ENCODE results near the gene CACNB2. TPM values are rescaled to one million over a fixed set of nuclear protein-coding genes. Genes with fewer than 3 reads are reported as not detected.

CACNB2 gene
- total RNA-seq, 4 donors from 2014 or later = 0.16 to 2.4 (median 1.8) TPM

GRCh38 chr10:18235477-18235876 is 95.3 kb downstream of the CACNB2 start:
- no peak for TF ChIP-seq CTCF (IDR thresholded peaks at IDR 0.05; ENCODE audit: low read depth)

- no peak for TF ChIP-seq CTCF (IDR thresholded peaks at IDR 0.05; ENCODE audit: low read depth)
These were observed 96.5 kb downstream of the CACNB2 start for GRCh38 chr10:18236756-18237155.

GRCh38 chr10:18238870-18239485 is 98.8 kb downstream of the CACNB2 start:
- TF ChIP-seq CTCF (IDR thresholded peaks at IDR 0.05; ENCODE audit: low read depth) = no peak

GRCh38 chr10:18240185-18240882 is 100.1 kb downstream of the CACNB2 start:
- TF ChIP-seq CTCF (IDR thresholded peaks at IDR 0.05; ENCODE audit: low read depth) = no peak

- TF ChIP-seq CTCF (IDR thresholded peaks at IDR 0.05; ENCODE audit: low read depth) = no peak
These were observed 106.7 kb downstream of the CACNB2 start for GRCh38 chr10:18246967-18247366.

GRCh38 chr10:18252086-18252485 is 111.9 kb downstream of the CACNB2 start:
- TF ChIP-seq CTCF (IDR thresholded peaks at IDR 0.05; ENCODE audit: low read depth) = no peak

GRCh38 chr10:18254086-18254485 is 113.9 kb downstream of the CACNB2 start:
- TF ChIP-seq CTCF (IDR thresholded peaks at IDR 0.05; ENCODE audit: low read depth) = no peak

All from subcutaneous adipose tissue (tissue), 4 donors.